NCI-H2196 treated with DMSO at 0.1 percent for 48 hours (cell line): ENCODE measurements around the gene TEC.

ENCODE experiments used
- DNase-seq: peaks from one replicate; lab custom pipeline; 2025; ENCODE audit not compliant: unreplicated experiment; lab: John Stamatoyannopoulos, UW

TEC gene

DNA sequence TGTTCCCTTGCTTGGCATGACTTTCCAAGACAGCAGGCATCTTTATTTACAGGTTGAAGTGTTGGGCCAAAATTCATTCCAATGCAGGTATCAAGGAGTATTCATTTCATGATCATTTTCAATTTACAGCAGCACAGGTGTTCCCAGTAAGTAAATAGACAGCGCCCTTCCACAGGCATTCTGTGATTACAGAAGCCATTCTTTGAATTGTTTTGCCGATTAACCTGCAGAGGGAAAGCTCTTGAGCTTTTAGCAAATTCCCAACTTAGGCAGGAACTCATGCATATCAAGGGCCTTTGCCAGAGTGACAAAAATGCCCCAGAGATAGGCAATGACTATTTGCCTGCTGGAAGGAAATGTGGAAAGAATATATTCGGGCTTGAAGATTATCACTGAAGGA lies 142.4 kb downstream of the TEC start:
- no peak for DNase-seq

DNA sequence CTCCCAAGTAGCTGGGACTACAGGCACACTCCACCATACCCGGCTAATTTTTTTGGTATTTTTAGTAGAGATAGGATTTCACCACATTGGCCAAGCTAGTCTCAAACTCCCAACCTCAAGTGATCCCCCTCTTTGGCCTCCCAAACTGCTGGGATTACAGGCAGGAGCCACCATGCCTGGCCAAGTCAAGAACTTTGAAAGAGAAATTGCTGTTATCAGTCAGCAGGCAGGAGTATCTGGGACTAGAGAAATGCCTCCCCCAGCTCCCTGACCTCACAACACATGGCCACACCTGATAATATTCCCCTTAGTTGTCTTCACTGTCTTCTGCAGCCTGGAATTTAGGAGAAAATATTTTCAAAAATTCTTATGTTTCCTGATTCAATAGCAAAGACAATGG lies 143.0 kb downstream of the TEC start:
- no peak for DNase-seq

GRCh38 chr4:48124870-48125269 lies 144.8 kb downstream of the TEC start:
- no peak for DNase-seq

- DNase-seq = no peak
Observed at GRCh38 chr4:48122756-48123155, 146.9 kb downstream of the TEC start.

DNA sequence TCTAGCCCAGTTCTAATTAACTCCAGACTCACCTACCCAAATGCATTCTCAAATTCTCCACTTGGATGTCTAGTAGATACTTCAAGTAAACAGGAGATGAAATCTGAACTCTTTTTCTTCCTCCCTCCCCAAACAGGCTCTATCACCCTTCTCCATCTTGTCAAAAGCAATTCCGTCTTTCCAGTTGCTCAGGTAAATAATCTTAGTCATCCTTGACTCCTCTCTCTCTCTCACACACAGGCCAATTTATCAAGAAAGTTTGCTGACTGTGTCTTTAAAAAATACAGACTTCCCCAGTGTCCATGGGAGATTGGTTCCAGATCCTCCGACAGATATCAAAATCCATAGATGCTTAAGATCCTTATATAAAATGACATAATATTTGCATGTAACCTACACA lies 148.5 kb downstream of the TEC start:
- no peak for DNase-seq

DNA sequence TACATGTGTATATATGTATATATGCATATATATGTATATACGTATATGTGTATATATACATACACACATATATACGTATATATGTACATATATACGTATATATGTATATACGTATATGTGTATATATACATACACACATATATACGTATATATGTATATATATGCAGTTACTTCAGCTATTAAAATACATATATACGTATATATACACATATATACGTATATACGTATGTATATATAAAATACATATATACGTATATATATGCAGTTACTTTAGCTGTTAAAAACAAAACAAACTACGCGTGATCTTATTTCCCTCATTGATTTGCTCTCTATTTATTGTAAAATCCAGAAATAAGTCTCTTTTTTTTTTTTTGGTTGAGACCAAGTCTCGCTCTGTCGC lies 149.5 kb downstream of the TEC start:
- DNase-seq = no peak

- no peak for DNase-seq
Observed at GRCh38 chr4:48119646-48120045, 150.0 kb downstream of the TEC start.

DNA sequence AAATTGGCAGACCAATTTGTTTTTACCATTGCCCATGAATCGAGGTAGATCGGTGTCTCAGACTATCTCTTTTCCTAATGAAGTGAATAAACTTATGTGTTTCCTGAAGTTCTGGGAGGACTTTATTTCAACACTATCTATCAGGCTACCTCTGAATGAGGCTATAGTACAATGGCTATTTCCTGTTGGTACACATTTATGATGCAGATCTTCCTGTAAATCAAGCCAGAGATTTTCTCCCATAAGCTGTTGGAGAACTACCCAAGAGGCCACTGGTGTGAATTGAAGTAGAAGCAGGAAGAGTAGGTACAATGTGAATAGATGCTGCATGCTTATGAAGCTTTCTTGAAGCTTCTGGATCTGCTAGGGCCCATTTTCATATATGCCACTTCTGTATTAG lies 151.6 kb downstream of the TEC start:
- no peak for DNase-seq

GRCh38 chr4:48116582-48116981 lies 153.1 kb downstream of the TEC start:
- no peak for DNase-seq

DNA sequence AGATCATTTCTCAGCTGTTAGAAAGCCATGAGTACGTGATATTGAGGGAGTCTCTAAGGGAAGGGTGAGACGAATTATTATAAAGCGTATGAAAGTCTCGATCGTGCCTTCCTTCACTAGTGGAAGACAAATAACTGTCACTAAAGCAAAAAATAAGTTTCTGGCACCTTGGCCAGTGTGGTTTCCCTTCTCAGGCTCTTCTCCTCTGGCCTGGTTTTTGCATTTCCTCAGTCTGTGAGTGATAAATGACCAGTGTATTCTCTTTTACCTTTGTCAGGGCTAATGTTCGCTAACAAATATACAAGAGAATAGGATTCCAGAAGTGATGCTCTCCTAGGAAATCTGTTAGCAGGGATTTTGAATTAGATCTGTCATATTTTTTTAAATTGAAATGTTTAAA lies 155.2 kb downstream of the TEC start:
- no peak for DNase-seq

DNA sequence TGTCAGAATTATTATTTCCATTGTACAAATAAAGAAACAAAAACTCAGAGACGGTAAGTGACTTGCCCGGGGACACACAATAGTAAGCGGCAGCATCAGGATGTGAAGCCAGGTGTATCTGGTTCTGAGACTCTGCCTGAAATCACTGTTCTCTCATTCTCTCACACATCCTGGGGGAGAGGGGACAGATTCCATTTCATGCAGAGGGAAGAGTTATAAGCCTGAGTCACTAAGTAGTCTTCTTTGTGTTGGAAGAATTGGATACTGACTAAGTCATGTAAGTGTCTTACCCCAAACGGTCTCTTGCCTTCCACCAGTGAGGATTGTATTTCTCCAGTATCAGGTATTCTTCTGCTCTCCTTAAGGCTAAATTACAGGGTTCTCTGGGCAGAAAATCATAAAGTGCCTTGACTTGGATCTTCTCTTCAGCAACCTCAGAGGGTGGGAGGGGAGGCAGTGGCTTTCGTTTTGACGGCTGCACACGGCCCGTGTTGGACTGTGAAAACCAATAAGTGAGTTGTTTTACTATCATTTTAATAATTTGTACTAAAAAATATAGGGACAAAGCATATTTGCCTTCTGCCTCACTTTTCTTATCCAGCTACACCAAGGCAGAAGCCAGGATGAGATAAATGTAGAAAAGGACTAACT lies 157.5 kb downstream of the TEC start:
- DNase-seq = no peak

DNA sequence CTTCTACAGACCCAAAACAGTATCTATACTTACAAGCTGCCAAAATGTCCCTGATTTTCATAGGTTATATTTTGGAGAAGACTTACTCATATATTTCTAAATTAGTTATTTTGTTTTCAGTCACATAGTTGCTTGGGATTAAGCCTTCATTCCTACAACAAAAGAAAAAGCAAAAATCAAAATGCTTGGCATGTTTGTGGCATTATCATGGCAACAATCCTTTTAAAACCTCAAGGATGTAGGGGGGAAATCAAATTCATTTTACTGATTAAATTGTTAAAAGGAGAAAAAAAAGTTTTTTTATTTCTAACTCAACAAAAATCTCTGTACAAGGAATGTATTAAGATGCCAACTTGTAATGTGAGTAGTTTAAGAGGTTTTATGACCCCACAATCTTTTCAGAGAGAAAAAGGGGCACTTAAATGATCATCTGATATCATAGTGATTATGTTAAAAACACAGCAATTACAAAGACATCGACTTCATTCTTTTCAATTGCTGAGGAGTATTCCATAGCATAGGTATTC lies 159.1 kb downstream of the TEC start:
- DNase-seq = no peak

- peak; percentile 9 for DNase-seq
Observed at GRCh38 chr4:48109413-48110263, 160.0 kb downstream of the TEC start.

DNA sequence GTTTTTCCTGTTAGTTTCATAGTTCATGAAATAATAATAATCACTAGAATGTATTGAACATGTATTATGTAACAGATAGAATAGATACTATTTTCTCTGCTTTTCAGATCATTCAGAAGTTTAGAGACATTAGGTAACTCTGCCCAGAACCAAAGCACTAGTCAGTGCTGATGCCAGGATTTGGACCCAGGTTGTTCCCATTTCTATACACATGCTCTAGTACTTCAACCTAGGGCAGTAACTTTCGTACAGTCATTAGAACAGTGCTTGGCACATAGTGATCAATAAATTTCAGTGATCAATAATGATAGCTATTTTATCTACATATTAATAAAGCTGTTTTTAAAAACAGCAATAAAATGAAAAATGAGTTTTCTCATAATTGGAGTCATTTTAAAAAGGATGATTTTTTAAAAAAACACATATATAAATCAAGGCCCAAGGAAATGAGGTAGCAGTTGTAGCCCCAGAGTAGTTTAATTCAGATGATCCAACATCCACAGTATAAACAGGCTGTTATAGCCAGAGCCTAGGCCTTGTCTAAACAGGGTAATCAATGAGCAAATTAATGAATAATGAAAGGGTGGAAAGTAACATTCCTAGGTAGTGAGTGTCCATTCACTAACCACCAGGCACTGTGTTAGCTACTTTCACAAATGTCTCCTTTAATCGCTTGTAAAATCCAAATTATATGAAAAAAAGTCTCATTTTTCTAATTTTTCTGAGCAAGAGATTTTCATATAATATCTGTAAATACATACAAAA lies 161.1 kb downstream of the TEC start:
- no peak for DNase-seq

- no peak for DNase-seq
Observed at GRCh38 chr4:48105230-48105629, 164.4 kb downstream of the TEC start.

GRCh38 chr4:48103483-48104139 lies 166.0 kb downstream of the TEC start:
- no peak for DNase-seq

- no peak for DNase-seq
Observed at GRCh38 chr4:48102303-48102702, 167.3 kb downstream of the TEC start.

- DNase-seq = no peak
Observed at GRCh38 chr4:48100256-48100655, 169.4 kb downstream of the TEC start.

DNA sequence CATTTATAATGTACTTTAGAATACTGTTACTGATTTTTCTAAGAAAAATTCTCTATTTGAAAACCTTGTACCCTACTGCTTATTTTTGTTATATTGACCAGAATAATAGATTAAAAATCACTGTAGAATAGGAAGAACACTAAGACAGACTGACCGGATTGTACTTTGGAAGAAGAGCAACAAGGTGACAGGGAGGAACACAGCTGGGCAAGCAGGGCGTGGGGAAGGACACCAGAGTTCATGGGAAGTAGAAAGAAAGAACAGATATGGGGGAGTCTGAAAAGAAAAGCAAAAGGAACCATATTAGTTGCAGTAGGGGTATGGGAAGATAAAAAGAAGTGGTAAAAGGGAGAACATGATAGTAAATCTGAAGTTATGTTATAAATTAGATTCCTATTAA lies 174.2 kb downstream of the TEC start:
- DNase-seq = no peak

GRCh38 chr4:48093991-48094416 lies 175.6 kb downstream of the TEC start:
- DNase-seq = no peak

DNA sequence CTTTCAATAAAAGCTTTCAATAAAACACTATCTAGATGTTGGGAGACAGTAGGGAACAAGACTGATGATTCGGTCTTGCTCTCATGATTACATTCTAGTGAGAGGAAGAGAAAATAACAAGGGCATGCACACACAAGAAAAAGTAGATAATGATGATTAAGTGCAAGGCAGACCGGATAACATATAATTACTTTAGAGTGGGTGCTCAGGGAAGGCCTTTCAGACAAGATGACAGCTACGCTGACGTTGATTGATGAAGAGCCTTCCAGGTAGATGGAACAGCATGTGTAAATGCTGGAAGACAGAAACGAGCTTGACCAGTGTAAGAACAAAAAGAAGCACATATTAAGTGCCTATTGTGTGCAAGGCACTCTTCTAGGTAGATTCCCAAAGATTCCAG lies 179.0 kb downstream of the TEC start:
- no peak for DNase-seq
